GM12875 (cell line): ENCODE results near the gene FAM50A.

Source experiments
- H3K4me3 ChIP-seq: one replicate; pipeline ENCODE4 v1.5.1; 2011; ENCODE audit warnings: low read depth, low read length, control low read depth
- CTCF ChIP-seq: IDR thresholded peaks from 2 replicates; pipeline ENCODE4 v1.5.1; 2011; ENCODE audit warnings: low read depth, mild to moderate bottlenecking, control low read depth, inconsistent platforms, low read length, moderate library complexity, borderline replicate concordance; ENCODE audit not compliant: insufficient read depth

FAM50A gene

GRCh38 chrX:154468217-154468616 is 24.3 kb downstream of the FAM50A start:
- H3K4me3 ChIP-seq: no peak overlapping the region
- no peak for TF ChIP-seq CTCF

- TF ChIP-seq CTCF: no peak
- H3K4me3 ChIP-seq: no peak overlapping the region
These were observed 25.2 kb downstream of the FAM50A start for GRCh38 chrX:154469114-154469513.

GRCh38 chrX:154469880-154470279 is 25.9 kb downstream of the FAM50A start:
- H3K4me3 ChIP-seq: no peak overlapping the region
- TF ChIP-seq CTCF: no peak

- no peak for TF ChIP-seq CTCF
- no peak overlapping the region for H3K4me3 ChIP-seq
These were observed 26.5 kb downstream of the FAM50A start for GRCh38 chrX:154470434-154470833.

GRCh38 chrX:154470914-154471568 is 27.1 kb downstream of the FAM50A start:
- no peak for TF ChIP-seq CTCF
- no peak overlapping the region for H3K4me3 ChIP-seq

- H3K4me3 ChIP-seq: no peak overlapping the region
- TF ChIP-seq CTCF: no peak
These were observed 28.1 kb downstream of the FAM50A start for GRCh38 chrX:154471839-154472684.
